Suprapubic skin (tissue), 3 donors: ENCODE data around the gene CCDC57.

Source experiments
- CTCF ChIP-seq, 2 donors: fragments of 200-600 bp in 1 of 2; fragments of 450-650 bp in 1 of 2; sonication (generic) in 1 of 2; IDR thresholded peaks; one replicate each; pipeline ENCODE4 v1.5.1; 2016 to 2019; ENCODE audit warnings: antibody characterized with exemption in 2 of 2, mild to moderate bottlenecking in 1 of 2, moderate library complexity in 1 of 2
- EP300 ChIP-seq: sonication (generic); formaldehyde crosslinking; IDR thresholded peaks from one replicate; pipeline ENCODE4 v1.6.1; 2017; ENCODE audit warnings: antibody characterized with exemption
- POLR2A ChIP-seq, 2 donors: fragments of 450-650 bp; IDR thresholded peaks; one replicate each; pipeline ENCODE4 v1.6.1; 2017; ENCODE audit warnings: antibody characterized with exemption in 2 of 2, mild to moderate bottlenecking in 2 of 2, moderate library complexity in 2 of 2

GRCh38 chr17:82105417-82105881 is 107.2 kb downstream of the CCDC57 start:
- TF ChIP-seq POLR2A (IDR thresholded peaks at IDR 0.05): no peak
- TF ChIP-seq CTCF (IDR thresholded peaks at IDR 0.05): no peak
- TF ChIP-seq EP300: no peak
